GM21576 (cell line): ENCODE data around the gene MYH14.

ENCODE experiments used
- ATAC-seq: cut with Tn5 transposase; IDR thresholded peaks from one replicate; pipeline ENCODE4 v1.9.1; 2021; ENCODE audit warnings: mild to moderate bottlenecking, moderate library complexity; ENCODE audit not compliant: unreplicated experiment

MYH14 gene

GRCh38 chr19:50255115-50255514, 51.7 kb downstream of the MYH14 start:
- no peak for ATAC-seq

GRCh38 chr19:50257141-50257540, 53.7 kb downstream of the MYH14 start:
- no peak for ATAC-seq

GRCh38 chr19:50258918-50259372, 55.5 kb downstream of the MYH14 start:
- no peak for ATAC-seq

- no peak for ATAC-seq
Observed at GRCh38 chr19:50261446-50261970, 58.1 kb downstream of the MYH14 start.

- ATAC-seq = no peak
Observed at GRCh38 chr19:50263176-50263575, 59.8 kb downstream of the MYH14 start.

- ATAC-seq = no peak
Observed at GRCh38 chr19:50264483-50265186, 61.2 kb downstream of the MYH14 start.

GRCh38 chr19:50266041-50266440, 62.6 kb downstream of the MYH14 start:
- ATAC-seq = no peak

GRCh38 chr19:50266896-50267295, 63.5 kb downstream of the MYH14 start:
- ATAC-seq = no peak

- no peak for ATAC-seq
Observed at GRCh38 chr19:50268041-50268440, 64.6 kb downstream of the MYH14 start.

- ATAC-seq = no peak
Observed at GRCh38 chr19:50268501-50268900, 65.1 kb downstream of the MYH14 start.

- ATAC-seq = no peak
Observed at GRCh38 chr19:50269653-50270052, 66.2 kb downstream of the MYH14 start.

GRCh38 chr19:50272263-50272897, 69.0 kb downstream of the MYH14 start:
- ATAC-seq = no peak

- no peak for ATAC-seq
Observed at GRCh38 chr19:50273821-50274220, 70.4 kb downstream of the MYH14 start.

- ATAC-seq = no peak
Observed at GRCh38 chr19:50275577-50276368, 72.4 kb downstream of the MYH14 start.

GRCh38 chr19:50276370-50277063, 73.1 kb downstream of the MYH14 start:
- ATAC-seq = no peak

- no peak for ATAC-seq
Observed at GRCh38 chr19:50277966-50278580, 74.7 kb downstream of the MYH14 start.

- no peak for ATAC-seq
Observed at GRCh38 chr19:50280074-50280473, 76.7 kb downstream of the MYH14 start.

GRCh38 chr19:50280983-50281382, 77.6 kb downstream of the MYH14 start:
- ATAC-seq = no peak

- ATAC-seq = no peak
Observed at GRCh38 chr19:50281491-50281890, 78.1 kb downstream of the MYH14 start.

GRCh38 chr19:50285833-50286232, 82.4 kb downstream of the MYH14 start:
- ATAC-seq = no peak
